NCI-H748 (cell line): ENCODE results near the gene ZNF512B.
"Not testable (repeated sequence)": the region's sequence is repeated elsewhere in the genome, so short reads cannot be mapped to it uniquely, and the experiment has no call there.

Experiments used
- DNase-seq: peaks from one replicate; lab custom pipeline; 2025; ENCODE audit not compliant: unreplicated experiment; lab: John Stamatoyannopoulos, UW

The ZNF512B gene, protein sequence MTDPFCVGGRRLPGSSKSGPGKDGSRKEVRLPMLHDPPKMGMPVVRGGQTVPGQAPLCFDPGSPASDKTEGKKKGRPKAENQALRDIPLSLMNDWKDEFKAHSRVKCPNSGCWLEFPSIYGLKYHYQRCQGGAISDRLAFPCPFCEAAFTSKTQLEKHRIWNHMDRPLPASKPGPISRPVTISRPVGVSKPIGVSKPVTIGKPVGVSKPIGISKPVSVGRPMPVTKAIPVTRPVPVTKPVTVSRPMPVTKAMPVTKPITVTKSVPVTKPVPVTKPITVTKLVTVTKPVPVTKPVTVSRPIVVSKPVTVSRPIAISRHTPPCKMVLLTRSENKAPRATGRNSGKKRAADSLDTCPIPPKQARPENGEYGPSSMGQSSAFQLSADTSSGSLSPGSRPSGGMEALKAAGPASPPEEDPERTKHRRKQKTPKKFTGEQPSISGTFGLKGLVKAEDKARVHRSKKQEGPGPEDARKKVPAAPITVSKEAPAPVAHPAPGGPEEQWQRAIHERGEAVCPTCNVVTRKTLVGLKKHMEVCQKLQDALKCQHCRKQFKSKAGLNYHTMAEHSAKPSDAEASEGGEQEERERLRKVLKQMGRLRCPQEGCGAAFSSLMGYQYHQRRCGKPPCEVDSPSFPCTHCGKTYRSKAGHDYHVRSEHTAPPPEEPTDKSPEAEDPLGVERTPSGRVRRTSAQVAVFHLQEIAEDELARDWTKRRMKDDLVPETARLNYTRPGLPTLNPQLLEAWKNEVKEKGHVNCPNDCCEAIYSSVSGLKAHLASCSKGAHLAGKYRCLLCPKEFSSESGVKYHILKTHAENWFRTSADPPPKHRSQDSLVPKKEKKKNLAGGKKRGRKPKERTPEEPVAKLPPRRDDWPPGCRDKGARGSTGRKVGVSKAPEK

DNA sequence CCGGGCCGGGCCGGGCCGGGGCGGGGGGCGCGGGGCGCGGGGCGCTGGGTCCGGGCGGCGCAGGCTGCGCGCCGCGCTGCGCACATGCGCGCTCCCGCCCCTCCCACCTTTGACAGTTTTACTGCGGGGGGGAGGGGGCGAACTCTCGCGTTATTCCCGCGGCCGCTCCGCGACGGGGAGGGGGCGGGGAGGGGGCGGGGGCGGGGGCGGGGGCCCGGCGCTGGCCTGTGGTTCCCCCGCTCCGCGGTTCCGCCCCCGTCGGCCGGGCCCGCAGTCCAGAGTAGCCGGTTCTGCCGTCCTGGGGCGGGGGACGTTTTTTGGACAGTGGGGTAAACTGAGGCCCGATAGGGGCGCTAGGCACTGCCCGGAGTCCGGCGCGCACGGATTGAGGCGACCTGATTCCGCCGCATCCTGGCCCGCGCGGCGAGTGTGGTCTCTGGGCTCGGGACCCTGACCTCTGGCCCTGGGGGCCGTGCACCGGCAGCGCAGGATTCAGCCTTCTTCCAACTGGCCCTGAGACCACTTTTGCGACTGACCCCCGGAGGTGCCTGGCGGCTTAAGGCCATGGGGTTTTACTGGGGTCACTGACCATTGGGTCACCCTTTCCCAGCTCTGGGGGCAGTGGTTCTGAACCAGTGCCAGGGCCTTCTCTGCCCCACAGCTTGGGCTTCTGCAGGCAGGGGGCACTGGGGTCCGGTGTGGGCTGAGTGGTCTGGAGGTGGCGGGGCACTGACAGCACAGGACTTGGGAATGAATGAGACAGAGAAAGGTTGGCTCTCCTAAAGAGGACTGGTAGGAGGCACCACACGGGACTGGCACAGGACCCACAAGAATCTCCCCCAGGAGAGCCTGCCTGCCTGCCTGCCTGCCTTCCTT, at the start of gene ZNF512B:
TSS of gene ZNF512B (minus strand) at position 93 of the 876 bp plus-strand sequence. CDS start 1,980 bp downstream, outside the sequence.
- DNase-seq = peak; percentile 58

DNA sequence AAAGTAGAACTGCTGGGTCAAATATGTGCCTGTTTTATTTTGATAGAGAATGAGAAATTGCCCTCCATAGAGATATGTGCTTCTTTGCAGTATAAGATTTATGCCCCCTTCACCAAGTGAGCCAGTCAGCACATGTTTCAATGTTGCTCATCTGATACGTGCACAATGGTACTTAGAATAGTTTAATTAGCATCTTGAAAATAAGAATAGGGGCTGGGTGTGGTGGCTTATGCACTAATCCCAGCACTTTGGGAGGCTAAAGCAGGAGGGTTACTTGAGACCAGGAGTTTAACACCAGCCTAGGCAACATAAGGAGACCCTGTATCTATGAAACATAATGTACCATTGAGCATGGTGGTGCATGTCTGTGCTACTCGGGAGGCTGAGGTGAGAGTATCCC, 45.9 kb upstream of the ZNF512B start:
- no peak for DNase-seq

DNA sequence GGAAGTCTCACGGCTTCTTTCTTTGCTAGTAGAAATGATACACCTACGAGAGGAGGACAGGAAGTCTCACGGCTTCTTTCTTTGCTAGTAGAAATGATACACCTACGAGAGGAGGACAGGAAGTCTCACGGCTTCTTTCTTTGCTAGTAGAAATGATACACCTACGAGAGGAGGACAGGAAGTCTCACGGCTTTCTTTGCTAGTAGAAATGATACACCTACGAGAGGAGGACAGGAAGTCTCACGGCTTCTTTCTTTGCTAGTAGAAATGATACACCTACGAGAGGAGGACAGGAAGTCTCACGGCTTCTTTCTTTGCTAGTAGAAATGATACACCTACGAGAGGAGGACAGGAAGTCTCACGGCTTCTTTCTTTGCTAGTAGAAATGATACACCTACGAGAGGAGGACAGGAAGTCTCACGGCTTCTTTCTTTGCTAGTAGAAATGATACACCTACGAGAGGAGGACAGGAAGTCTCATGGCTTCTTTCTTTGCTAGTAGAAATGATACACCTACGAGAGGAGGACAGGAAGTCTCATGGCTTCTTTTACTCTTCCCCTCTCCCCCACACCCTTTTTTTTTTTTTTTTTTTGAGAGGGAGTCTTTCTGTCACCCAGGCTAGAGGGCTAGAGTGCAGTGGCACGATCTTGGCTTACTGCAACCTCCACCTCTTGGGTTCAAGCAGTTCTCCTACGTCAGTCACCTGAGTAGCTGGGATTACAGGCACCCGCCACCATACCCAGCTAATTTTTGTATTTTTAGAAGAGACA, 42.8 kb upstream of the ZNF512B start:
- not testable (repeated sequence) for DNase-seq

DNA sequence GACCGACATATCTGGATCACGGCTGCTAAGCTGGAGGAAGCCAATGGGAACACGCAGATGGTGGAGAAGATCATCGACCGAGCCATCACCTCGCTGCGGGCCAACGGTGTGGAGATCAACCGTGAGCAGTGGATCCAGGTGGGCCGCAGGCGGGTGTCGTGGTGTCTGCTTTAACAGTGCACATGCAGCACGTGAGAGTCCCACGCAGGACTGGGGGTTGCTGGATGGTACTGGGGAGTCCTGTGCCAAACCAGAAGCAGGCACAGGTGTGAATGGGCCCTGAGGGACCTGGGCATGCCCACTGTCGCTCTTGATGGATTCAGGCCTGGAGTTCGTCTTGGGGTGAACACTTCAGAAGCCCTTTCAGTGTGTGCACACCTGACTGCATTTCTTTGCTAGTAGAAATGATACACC, 41.6 kb upstream of the ZNF512B start:
- DNase-seq = no peak

DNA sequence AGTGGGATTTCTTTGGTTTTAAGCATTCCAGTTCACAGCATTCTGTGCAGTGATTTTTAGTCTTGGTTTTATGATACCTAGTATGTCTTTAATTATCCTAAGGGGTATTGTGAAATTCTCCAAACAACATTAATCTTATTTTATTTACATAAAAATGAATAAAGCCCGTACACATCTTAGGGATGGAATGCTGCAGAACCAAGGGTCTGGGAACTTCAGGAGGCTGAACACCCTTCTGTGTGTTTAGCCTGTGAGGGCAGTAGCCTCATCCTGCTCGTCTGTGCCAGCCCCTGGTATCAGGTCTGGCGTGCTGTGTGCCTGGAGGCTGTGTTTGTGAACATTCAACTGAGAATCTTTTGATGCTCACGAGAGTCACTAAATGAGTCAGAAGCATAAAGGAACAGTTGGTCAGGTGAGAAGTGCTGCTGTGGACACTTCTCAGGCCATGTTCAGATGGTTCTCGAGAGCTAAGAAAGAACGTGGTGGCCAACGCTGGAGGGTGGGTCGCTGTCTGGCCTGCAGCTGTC, 41.0 kb upstream of the ZNF512B start:
- DNase-seq = no peak

DNA sequence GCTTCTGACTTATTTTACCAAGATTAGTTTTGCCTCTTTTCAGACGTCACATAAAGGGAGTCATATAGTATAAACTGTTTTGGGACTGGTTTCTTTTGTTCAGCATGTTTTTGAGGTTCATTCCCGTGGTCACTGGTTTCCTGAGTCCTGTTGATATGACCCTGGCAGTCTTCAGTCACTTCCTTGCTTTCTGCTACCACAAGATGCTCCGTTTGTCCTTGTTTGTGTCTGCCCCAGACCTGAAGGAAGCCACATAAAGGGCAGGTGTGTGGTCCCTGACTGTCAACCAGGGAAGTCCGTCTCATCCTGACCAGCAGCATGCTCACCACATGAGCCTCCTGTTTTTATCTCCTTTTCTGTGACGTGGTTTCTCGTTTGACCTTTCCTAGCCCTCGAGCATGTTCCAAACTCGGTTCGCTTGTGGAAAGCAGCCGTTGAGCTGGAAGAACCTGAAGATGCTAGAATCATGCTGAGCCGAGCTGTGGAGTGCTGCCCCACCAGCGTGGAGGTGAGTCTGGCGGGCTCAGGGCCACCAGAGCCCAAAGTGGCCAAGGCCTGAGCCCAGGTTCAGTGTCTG, 40.2 kb upstream of the ZNF512B start:
- no peak for DNase-seq

DNA sequence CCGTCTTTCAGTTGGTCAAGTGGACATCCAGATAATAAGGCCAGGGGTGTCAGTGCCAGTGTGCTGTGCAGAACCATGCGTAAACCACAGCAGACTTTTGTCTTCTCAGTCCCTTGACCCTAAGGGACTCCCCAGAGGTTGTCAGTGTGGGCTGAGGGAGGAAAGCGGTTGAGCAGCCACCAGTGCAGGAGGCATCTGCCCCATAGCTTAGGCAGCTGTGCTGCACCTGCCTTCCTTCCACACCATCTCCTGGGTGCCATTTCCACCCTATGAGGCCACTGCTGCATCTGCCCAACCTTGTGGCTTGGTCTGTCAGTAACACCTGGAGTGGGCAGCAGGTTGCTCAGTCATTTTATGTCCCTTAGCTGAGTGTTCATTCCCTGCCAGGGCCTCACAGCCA, 37.2 kb upstream of the ZNF512B start:
- DNase-seq = no peak

DNA sequence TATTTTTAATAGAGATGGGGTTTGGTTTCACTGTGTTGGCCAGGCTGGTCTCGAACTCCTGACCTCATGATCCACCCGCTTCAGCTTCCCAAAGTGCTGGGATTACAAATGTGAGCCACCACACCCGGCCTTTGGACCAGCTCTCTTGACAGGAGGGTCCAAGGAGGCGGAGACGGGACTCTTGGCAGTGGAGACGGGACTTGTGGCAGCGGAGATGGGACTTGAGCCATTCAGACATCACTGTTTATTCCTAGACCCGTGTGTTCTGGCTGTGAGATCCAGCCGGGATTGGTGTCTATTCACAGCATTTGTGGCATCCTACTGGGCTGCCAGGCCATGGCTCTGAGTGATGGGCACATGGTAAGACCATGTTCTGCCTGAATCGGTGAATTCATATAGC, 36.8 kb upstream of the ZNF512B start:
- DNase-seq = no peak

DNA sequence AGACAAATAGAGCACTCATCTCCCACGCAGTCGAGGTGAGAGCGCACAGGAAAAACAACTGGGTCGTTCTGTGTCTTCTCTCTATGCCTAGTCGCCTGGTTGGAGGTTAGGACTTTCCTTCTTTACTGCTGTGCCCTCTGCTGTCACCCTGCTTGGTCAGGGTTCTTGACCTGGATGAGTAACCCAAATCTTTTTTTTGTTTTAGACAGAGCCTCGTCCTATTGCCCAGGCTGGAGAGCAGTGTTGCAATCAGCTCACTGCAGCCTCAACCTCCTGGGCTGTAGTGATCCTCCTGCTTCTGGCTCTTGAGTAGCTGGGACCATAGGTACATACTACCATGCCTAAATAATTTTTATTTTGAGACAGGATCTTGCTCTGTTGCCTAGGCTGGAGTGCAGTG, 35.7 kb upstream of the ZNF512B start:
- DNase-seq = no peak

DNA sequence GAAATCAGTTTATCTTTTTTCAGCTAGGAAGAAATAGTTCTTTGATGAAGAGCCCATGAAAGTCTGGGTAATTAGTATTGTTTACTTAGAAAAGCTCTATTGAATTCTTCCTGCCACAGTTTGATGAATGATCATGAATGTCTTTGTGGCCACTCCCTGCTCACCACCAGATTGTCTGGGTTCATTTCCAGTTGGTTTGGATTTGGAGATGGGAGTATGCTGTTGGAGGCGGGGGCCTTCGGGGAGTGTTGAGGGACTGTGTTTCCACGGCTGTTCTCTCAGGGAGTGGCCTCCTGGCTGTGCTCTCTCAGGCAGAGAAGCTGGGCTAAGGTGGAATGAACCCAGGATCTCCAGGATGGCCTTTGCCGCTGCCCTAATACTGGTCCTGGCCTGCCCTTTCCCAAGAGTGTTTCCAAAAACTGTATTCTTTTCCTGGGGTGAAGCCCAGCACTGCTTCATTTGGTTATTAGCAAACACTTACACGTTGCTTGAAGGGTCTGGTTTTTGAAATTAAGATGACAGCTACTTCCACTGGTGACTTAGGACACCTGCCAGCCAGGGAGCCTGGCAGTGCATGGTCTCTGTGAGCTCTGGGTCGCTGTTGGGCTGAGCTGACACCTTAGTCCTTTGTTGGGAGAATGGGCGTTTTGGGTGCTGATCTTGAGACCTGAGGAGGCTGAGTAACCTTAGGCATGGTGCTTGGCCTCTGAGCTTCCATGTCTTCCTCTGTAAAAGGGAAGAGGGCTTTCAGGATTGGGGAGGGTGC, 34.4 kb upstream of the ZNF512B start:
- peak; percentile 2 for DNase-seq

DNA sequence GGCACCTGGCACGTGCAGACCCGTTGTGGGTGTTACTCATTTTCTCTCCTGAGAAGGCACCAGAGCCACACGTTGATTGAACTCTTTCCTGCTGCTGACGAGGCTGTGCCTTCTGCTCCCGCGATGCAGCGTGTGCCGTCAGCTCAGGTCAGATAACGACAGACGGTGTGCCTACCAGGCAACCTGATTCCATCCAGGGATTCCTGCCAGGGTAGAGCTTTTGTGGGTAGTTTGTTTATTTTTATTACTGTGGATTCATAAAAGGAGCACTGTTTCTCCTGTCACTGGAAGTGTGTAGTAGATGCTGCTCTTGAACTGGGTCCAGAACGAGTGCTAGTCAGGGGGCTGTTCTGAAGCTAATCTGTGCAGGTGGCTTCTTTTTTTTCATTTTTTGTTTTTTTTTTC, 31.9 kb upstream of the ZNF512B start:
- DNase-seq = no peak

DNA sequence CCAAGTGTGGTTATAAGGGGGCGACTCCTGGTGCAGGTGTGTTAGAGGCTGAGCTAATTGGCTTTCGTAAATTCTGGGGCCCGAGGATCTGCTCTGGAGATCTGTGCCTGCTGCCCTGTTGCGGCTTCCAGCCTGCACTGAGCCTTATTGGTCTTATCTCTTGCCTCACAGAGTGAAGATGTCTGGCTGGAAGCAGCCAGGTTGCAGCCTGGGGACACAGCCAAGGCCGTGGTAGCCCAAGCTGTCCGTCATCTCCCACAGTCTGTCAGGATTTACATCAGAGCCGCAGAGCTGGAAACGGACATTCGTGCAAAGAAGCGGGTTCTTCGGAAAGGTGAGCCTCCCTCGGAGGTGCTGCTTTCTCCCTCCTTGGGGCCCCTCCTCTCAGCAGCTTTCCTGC, 31.2 kb upstream of the ZNF512B start:
- no peak for DNase-seq

DNA sequence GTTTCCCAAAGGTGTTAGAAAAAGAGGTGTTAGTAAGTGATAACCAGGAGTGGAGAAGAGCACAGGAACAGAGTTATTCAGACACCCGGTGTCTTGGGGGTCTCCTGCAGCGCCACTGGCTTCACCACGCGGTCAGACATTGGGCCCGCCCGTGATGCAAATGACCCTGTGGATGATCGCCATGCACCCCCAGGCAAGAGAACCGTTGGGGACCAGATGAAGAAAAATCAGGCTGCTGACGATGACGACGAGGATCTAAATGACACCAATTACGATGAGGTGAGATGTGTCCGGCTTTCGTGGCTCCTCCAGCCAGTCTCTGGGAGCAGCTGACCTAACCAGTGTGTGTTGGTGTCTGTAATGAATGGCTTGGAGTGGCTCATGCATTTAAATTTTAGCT, 13.2 kb upstream of the ZNF512B start:
- no peak for DNase-seq

DNA sequence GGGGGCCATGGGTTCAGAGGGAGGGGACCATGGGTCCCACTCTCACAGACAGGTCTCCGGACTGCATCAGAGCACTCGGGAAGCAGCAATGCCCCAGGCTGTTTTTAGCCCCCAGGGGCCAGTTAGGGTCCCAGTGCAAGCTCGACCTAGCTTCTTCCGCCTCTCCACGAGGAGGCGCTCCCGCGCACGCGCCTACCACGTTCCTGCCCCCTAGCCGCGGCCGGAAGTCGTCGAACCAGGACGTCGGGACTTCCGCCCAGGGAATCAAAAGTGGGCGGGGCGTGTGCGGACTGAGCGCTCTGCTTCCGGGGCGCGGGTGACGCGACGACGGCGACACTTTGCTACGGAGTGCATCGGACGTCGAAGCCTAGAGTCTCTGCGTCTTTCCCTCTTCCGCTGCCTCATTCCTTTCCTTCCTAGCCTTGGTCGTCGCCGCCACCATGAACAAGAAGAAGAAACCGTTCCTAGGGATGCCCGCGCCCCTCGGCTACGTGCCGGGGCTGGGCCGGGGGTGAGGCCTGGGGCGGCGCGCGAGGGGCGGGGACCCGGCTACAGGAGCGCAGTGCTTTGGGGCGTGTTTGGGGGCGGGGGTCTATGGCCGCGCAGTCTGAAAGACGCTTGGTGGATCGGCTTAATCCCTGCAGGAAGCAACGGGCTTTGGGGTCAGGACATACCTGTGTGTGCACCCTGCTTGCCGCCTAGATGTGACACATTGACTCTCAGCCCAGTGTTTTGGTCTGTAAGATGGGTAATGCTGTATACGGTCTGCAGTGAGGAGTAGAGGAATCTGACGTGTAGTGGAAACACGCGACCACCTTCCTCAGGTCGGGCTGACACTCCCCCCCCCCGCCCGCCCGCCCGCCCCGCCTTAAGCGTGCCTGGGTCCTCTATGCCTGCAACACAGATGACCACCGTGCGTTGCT, 11.3 kb upstream of the ZNF512B start, which contains the start of gene PRPF6:
TSS of gene PRPF6 (plus strand) at position 327 of the 923 bp plus-strand sequence. CDS start at position 441, 114 bp downstream.
- DNase-seq = peak; percentile 95

DNA sequence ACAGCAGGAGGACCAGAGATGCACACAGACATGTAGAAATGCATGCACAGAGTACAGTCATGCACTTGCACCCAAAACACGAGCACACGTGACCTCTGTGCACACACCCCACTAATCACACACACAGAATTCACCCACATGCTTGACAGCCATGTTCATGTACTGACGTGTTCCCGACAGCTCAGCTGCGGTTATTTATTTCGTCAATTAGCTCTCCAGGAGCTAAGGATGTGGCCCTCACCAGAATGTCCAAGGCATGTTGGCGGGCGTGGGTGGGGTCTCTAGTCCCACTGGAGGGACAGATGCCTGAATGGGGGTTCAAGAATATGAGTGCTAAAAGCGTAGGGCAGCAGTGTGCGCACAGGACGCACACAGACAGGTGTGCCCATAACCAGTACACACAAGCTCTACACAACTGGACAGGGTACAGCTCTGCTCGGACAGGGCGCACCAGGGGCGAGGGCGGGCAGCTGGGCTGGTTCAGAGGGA, 10.6 kb upstream of the ZNF512B start:
- DNase-seq = no peak

DNA sequence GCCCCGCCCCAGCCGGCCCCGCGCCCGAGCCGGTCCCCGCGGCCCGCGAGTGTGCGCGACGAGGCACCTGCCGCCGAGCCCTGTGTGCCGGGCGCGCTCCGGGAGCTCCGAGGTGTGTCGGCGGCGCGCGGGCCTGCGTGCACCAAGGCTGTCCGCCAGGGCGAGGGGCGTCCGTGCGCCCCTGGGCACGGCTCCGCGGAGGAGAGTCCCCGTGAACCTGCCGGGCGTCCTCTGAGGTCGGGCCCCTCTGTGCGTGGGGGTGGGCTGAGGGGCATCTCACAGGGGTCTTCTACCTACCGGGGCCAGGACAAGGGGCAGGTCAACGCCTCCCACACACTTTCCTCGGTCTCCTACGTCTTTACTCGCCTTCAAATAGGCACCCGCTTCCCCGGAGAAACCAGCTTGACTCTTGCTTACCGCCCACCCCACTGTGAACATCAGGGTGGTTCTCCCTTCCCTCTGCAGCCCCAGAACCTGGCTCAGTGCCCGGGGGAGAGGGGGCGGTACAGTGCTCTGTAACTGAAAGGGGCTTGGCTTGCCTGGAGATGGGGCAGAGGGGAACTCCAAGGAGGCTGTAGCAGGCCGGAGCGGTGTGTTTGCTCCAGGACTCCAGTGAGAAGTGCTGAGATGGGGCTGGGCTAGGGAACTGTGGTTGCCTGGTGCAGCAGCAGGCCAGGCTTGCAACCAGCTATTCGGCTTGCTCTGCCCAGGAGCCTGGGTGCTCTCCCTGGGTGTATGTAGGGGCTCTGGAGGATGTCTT, 10.0 kb upstream of the ZNF512B start, which contains the start of gene SAMD10:
TSS of gene SAMD10 (minus strand) at position 86 of the 760 bp plus-strand sequence. CDS start 175 bp downstream, outside the sequence.
- DNase-seq = peak; percentile 62

DNA sequence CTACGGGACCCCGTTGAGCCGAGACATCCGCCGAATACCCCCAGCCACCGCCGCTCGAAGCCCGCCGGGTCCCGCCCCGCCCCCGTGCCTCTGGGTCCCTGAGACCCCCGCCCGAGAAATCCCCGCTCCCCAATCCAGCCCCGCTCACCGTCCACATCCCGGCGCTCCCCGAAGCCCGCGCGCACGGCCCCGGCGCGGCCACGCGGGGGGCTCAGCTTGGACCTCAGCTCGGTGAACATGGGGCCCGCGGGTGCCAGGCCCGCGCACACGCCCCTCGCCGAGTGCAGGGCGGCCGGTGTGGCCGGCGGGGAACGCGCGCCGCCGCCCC, 9.5 kb upstream of the ZNF512B start:
- DNase-seq = no peak
